Fibroblast of villous mesenchyme (primary cell): ENCODE measurements around the gene BTD. TPM values are rescaled to one million over a fixed set of nuclear protein-coding genes. Genes with fewer than 3 reads are reported as not detected.
A peak's percentile ranks its signal among the peaks of the same experiment; 100 is the strongest.

ENCODE experiments used
- DNase-seq: peaks from one replicate; pipeline ENCODE4 v3.0.0-alpha.2; 2010; ENCODE audit warnings: low read depth
- H3K4me3 ChIP-seq: 2 replicates; pipeline ENCODE4 v1.5.1; 2011; ENCODE audit warnings: low read depth, mild to moderate bottlenecking, low read length
- CTCF ChIP-seq: IDR thresholded peaks from 2 replicates; pipeline ENCODE4 v1.5.1; 2012; ENCODE audit warnings: low read depth, mild to moderate bottlenecking, low read length; ENCODE audit not compliant: insufficient read depth
- total RNA-seq: library from RNA; depleted of rRNA; stranded (reverse); fragments of >200 nt; gene quantifications from 2 replicates; pipeline ENCODE4 v1.2.3, GENCODE V29; 2012

Gene BTD
- total RNA-seq, 1 donor, result 34.1 TPM

GRCh38 chr3:15653321-15653720, 51.8 kb downstream of the BTD start:
- no peak for TF ChIP-seq CTCF
- peak; percentile 52 for DNase-seq
- H3K4me3 ChIP-seq, result no peak overlapping the region

- no peak for TF ChIP-seq CTCF
- no peak overlapping the region for H3K4me3 ChIP-seq
- DNase-seq, result no peak
These were observed 52.6 kb downstream of the BTD start for GRCh38 chr3:15654127-15654526.

- no peak for DNase-seq
- no peak overlapping the region for H3K4me3 ChIP-seq
- TF ChIP-seq CTCF, result no peak
These were observed 53.3 kb downstream of the BTD start for GRCh38 chr3:15654891-15655290.

- no peak for DNase-seq
- no peak overlapping the region for H3K4me3 ChIP-seq
- no peak for TF ChIP-seq CTCF
These were observed 54.8 kb downstream of the BTD start for GRCh38 chr3:15656342-15656741.

GRCh38 chr3:15657016-15657415, 55.5 kb downstream of the BTD start:
- no peak for DNase-seq
- no peak overlapping the region for H3K4me3 ChIP-seq
- TF ChIP-seq CTCF, result no peak

GRCh38 chr3:15659254-15659975, 57.9 kb downstream of the BTD start:
- no peak for TF ChIP-seq CTCF
- H3K4me3 ChIP-seq, result no peak overlapping the region
- DNase-seq, result peak; percentile 42
